GM23338 (cell line): ENCODE results near the gene AKAP7.

Experiments
- CREB1 ChIP-seq: fragments of 250-450 bp; sonication (Bioruptor Pico); IDR thresholded peaks from 2 replicates; pipeline ENCODE4 v1.5.0; 2020; ENCODE audit warnings: low read depth, mild to moderate bottlenecking, moderate library complexity
- CTCF ChIP-seq, 2 experiments: fragments of 200-600 bp in 1 of 2; sonication (generic) in 1 of 2; conservative IDR thresholded peaks; 2 replicates each; pipeline versions ENCODE4 v1.5.1 to v1.6.1; 2016 to 2017; ENCODE audit warnings: antibody characterized with exemption in 2 of 2, low read depth in 2 of 2, mild to moderate bottlenecking in 2 of 2, moderate library complexity in 1 of 2
- EZH2 ChIP-seq: fragments of 200-600 bp; sonication (generic); IDR thresholded peaks from one replicate; pipeline ENCODE4 v1.8.0; 2017; ENCODE audit warnings: antibody characterized with exemption, mild to moderate bottlenecking, low read depth; ENCODE audit not compliant: unreplicated experiment
- EZH2phosphoT487 ChIP-seq: fragments of 200-600 bp; sonication (generic); IDR thresholded peaks from one replicate; pipeline ENCODE4 v1.8.1; 2018; ENCODE audit warnings: antibody characterized with exemption; ENCODE audit not compliant: unreplicated experiment
- POLR2AphosphoS5 ChIP-seq: IDR thresholded peaks from 2 replicates; pipeline ENCODE4 v1.6.1; 2016; ENCODE audit warnings: antibody characterized with exemption, low read depth
- STAT1 ChIP-seq: IDR thresholded peaks from one replicate; pipeline ENCODE4 v1.6.1; 2016; ENCODE audit warnings: antibody characterized with exemption; ENCODE audit not compliant: unreplicated experiment
- ZNF114 ChIP-seq: fragments of 250-450 bp; sonication (Bioruptor Pico); IDR thresholded peaks from 2 replicates; pipeline ENCODE4 v1.5.0; 2020; ENCODE audit warnings: mild to moderate bottlenecking, moderate library complexity
- ZNF331 ChIP-seq: fragments of 250-450 bp; sonication (Bioruptor Pico); IDR thresholded peaks from 2 replicates; pipeline ENCODE4 v1.5.0; 2020; ENCODE audit warnings: low read depth, mild to moderate bottlenecking, moderate library complexity
- ZNF462 ChIP-seq: fragments of 250-450 bp; sonication (Bioruptor Pico); IDR thresholded peaks from 2 replicates; pipeline ENCODE4 v1.5.0; 2020; ENCODE audit warnings: mild to moderate bottlenecking, moderate library complexity
- TF ChIP-seq, protein P1 (sequence below): IDR thresholded peaks from one replicate; pipeline ENCODE4 v1.6.1; 2018; ENCODE audit warnings: antibody characterized with exemption; ENCODE audit not compliant: unreplicated experiment

GRCh38 chr6:131270534-131270933, 135.3 kb downstream of the AKAP7 start:
- TF ChIP-seq POLR2AphosphoS5 (no peak), CTCF (conservative IDR thresholded peaks at IDR 0.05; ENCODE audit: low read depth in 2 of 2) (no peak), EZH2 (no peak), STAT1 (no peak), EZH2phosphoT487 (no peak), CREB1 (CRISPR knock-in tag) (no peak), ZNF114 (CRISPR knock-in tag) (no peak), ZNF331 (no peak), ZNF462 (CRISPR knock-in tag) (no peak)
- TF ChIP-seq, protein P1, sequence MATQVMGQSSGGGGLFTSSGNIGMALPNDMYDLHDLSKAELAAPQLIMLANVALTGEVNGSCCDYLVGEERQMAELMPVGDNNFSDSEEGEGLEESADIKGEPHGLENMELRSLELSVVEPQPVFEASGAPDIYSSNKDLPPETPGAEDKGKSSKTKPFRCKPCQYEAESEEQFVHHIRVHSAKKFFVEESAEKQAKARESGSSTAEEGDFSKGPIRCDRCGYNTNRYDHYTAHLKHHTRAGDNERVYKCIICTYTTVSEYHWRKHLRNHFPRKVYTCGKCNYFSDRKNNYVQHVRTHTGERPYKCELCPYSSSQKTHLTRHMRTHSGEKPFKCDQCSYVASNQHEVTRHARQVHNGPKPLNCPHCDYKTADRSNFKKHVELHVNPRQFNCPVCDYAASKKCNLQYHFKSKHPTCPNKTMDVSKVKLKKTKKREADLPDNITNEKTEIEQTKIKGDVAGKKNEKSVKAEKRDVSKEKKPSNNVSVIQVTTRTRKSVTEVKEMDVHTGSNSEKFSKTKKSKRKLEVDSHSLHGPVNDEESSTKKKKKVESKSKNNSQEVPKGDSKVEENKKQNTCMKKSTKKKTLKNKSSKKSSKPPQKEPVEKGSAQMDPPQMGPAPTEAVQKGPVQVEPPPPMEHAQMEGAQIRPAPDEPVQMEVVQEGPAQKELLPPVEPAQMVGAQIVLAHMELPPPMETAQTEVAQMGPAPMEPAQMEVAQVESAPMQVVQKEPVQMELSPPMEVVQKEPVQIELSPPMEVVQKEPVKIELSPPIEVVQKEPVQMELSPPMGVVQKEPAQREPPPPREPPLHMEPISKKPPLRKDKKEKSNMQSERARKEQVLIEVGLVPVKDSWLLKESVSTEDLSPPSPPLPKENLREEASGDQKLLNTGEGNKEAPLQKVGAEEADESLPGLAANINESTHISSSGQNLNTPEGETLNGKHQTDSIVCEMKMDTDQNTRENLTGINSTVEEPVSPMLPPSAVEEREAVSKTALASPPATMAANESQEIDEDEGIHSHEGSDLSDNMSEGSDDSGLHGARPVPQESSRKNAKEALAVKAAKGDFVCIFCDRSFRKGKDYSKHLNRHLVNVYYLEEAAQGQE: no peak
